Large intestine (tissue), 3 donors: ENCODE results near the gene ERG. TPM values are rescaled to one million over a fixed set of nuclear protein-coding genes. Genes with fewer than 3 reads are reported as not detected.

Experiments
- DNase-seq, 2 donors: peaks; one replicate each; pipeline versions ENCODE4 v3.0.0 to v3.0.0-alpha.2; 2013
- H3K27ac ChIP-seq: one replicate; pipeline ENCODE4 v1.5.1; 2013; ENCODE audit warnings: low read length
- H3K27me3 ChIP-seq: 2 replicates; pipeline ENCODE4 v1.6.1; 2013; ENCODE audit warnings: low read length; ENCODE audit not compliant: control insufficient read depth, insufficient read depth
- H3K36me3 ChIP-seq: 2 replicates; pipeline ENCODE4 v1.6.1; 2013; ENCODE audit warnings: low read length; ENCODE audit not compliant: control insufficient read depth, insufficient read depth
- H3K4me1 ChIP-seq: one replicate; pipeline ENCODE4 v1.6.1; 2013; ENCODE audit warnings: low read length; ENCODE audit not compliant: control insufficient read depth, insufficient read depth
- H3K4me3 ChIP-seq: one replicate; pipeline ENCODE4 v1.5.1; 2013; ENCODE audit warnings: low read length
- H3K9me3 ChIP-seq: one replicate; pipeline ENCODE4 v1.6.1; 2013; ENCODE audit warnings: mild to moderate bottlenecking, low read depth, low read length, moderate library complexity; ENCODE audit not compliant: control insufficient read depth
- WGBS: methylation state at CpG from one replicate; pipeline ENCODE4 v1.1.5; 2013; ENCODE audit warnings: low lambda C conversion rate; ENCODE audit not compliant: insufficient coverage; 5-methylcytosine and 5-hydroxymethylcytosine counted together
- polyA plus RNA-seq: library from polyadenylated mRNA; unstranded; fragments of 120-200 nt; gene quantifications from one replicate; pipeline ENCODE4 v1.2.1, GENCODE V29; 2013

The ERG gene
- polyA plus RNA-seq, 1 donor, result 6.2 TPM

GRCh38 chr21:38343691-38344090 lies 154.6 kb downstream of the ERG start:
- no CpG with 5 or more reads among the region's 6 CpGs for WGBS
- Histone ChIP-seq H3K27me3 (peaks cover 3% of the 10 kb centered on the region), H3K4me1 (no peaks in the 10 kb centered on the region), H3K9me3 (no peaks in the 10 kb centered on the region), H3K36me3 (no peaks in the 10 kb centered on the region), H3K4me3 (no peak overlapping the region), H3K27ac (no peak overlapping the region)
- DNase-seq, result no peak

- Histone ChIP-seq H3K4me3 (no peak overlapping the region), H3K4me1 (no peaks in the 10 kb centered on the region), H3K36me3 (no peaks in the 10 kb centered on the region), H3K27me3 (peaks cover 3% of the 10 kb centered on the region), H3K27ac (no peak overlapping the region), H3K9me3 (no peaks in the 10 kb centered on the region)
- no CpG with 5 or more reads among the region's 1 CpG for WGBS
- DNase-seq, result no peak
These were observed 155.5 kb downstream of the ERG start for GRCh38 chr21:38342739-38343138.

- H3K27me3 ChIP-seq, result peaks cover 3% of the 10 kb centered on the region
- no peaks in the 10 kb centered on the region for H3K9me3 ChIP-seq
- H3K4me1 ChIP-seq, result no peaks in the 10 kb centered on the region
- DNase-seq, result no peak
- no CpG with 5 or more reads among the region's 5 CpGs for WGBS
- no peak overlapping the region for H3K27ac ChIP-seq
- no peak overlapping the region for H3K4me3 ChIP-seq
- no peaks in the 10 kb centered on the region for H3K36me3 ChIP-seq
These were observed 156.7 kb downstream of the ERG start for GRCh38 chr21:38341546-38342012.

- H3K9me3 ChIP-seq, result no peaks in the 10 kb centered on the region
- whole genome bisulfite sequencing, result no CpG with 5 or more reads among the region's 4 CpGs
- no peak overlapping the region for H3K27ac ChIP-seq
- H3K4me3 ChIP-seq, result no peak overlapping the region
- no peak for DNase-seq
- no peaks in the 10 kb centered on the region for H3K36me3 ChIP-seq
- peaks cover 3% of the 10 kb centered on the region for H3K27me3 ChIP-seq
- H3K4me1 ChIP-seq, result no peaks in the 10 kb centered on the region
These were observed 158.1 kb downstream of the ERG start for GRCh38 chr21:38340131-38340530.

GRCh38 chr21:38337793-38338192 lies 160.5 kb downstream of the ERG start:
- DNase-seq, result no peak
- WGBS, result no CpG with 5 or more reads among the region's 5 CpGs

GRCh38 chr21:38334866-38335265 lies 163.4 kb downstream of the ERG start:
- WGBS, result no CpG with 5 or more reads among the region's 8 CpGs
- DNase-seq, result no peak
- H3K27me3 ChIP-seq, result no peaks in the 10 kb centered on the region
- no peak overlapping the region for H3K27ac ChIP-seq
- H3K9me3 ChIP-seq, result no peaks in the 10 kb centered on the region
- H3K4me3 ChIP-seq, result no peak overlapping the region
- H3K36me3 ChIP-seq, result no peaks in the 10 kb centered on the region
- H3K4me1 ChIP-seq, result no peaks in the 10 kb centered on the region

More at GRCh38 chr21:38337793-38338192, 160.5 kb downstream of the ERG start:
- Histone ChIP-seq H3K4me1 (no peaks in the 10 kb centered on the region), H3K9me3 (no peaks in the 10 kb centered on the region), H3K27me3 (peaks cover 3% of the 10 kb centered on the region), H3K36me3 (no peaks in the 10 kb centered on the region), H3K4me3 (no peak overlapping the region), H3K27ac (no peak overlapping the region)

GRCh38 chr21:38333301-38334272 lies 164.7 kb downstream of the ERG start:
- Histone ChIP-seq H3K27me3 (no peaks in the 10 kb centered on the region), H3K36me3 (no peaks in the 10 kb centered on the region), H3K9me3 (no peaks in the 10 kb centered on the region), H3K4me1 (no peaks in the 10 kb centered on the region), H3K27ac (no peak overlapping the region), H3K4me3 (no peak overlapping the region)
- no peak for DNase-seq
- WGBS, result 80% methylated on average over 1 of the region's 8 CpGs

GRCh38 chr21:38330666-38331065 lies 167.6 kb downstream of the ERG start:
- Histone ChIP-seq H3K36me3 (no peaks in the 10 kb centered on the region), H3K4me1 (no peaks in the 10 kb centered on the region), H3K27me3 (no peaks in the 10 kb centered on the region), H3K9me3 (no peaks in the 10 kb centered on the region), H3K4me3 (no peak overlapping the region), H3K27ac (no peak overlapping the region)
- DNase-seq, result no peak
- no CpG with 5 or more reads among the region's 2 CpGs for WGBS

Other genes starting within 250 kb of the ERG start
- gene KCNJ15, start 241.5 kb downstream of the ERG start, polyA plus RNA-seq, result 0.25 TPM